GM19035 (cell line): ENCODE results near the gene GABARAPL2.
A peak's percentile ranks its signal among the peaks of the same experiment; 100 is the strongest.
"Not testable (repeated sequence)": the region's sequence is repeated elsewhere in the genome, so short reads cannot be mapped to it uniquely, and the experiment has no call there.

Experiments used
- ATAC-seq: cut with Tn5 transposase; IDR thresholded peaks from one replicate; pipeline ENCODE4 v1.9.1; 2021; ENCODE audit not compliant: unreplicated experiment

Gene GABARAPL2

GRCh38 chr16:75566040-75566757, at the start of gene GABARAPL2:
TSS of gene GABARAPL2 (plus strand) at chr16:75566379. CDS start at chr16:75566487, 108 bp downstream.
- peak; percentile 77 for ATAC-seq

DNA sequence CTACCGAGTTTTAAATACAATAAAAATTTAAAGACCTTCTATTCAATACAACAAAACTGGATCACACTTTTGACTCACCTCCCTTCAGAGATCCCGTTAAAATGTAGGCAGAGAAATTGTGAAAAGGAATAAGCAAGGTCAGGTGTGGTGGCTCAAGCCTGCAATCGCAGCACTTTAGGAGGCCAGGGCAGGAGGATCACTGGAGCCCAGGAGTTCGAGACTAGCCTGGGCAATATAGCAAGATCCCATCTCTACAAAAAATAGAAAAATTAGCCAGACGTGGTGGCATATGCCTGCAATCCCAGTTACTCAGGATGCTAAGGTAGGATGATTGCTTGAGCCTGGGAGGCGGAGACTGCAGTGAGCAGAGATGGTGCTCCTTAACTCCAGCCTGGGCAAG, 47.0 kb upstream of the GABARAPL2 start:
- ATAC-seq, result no peak

DNA sequence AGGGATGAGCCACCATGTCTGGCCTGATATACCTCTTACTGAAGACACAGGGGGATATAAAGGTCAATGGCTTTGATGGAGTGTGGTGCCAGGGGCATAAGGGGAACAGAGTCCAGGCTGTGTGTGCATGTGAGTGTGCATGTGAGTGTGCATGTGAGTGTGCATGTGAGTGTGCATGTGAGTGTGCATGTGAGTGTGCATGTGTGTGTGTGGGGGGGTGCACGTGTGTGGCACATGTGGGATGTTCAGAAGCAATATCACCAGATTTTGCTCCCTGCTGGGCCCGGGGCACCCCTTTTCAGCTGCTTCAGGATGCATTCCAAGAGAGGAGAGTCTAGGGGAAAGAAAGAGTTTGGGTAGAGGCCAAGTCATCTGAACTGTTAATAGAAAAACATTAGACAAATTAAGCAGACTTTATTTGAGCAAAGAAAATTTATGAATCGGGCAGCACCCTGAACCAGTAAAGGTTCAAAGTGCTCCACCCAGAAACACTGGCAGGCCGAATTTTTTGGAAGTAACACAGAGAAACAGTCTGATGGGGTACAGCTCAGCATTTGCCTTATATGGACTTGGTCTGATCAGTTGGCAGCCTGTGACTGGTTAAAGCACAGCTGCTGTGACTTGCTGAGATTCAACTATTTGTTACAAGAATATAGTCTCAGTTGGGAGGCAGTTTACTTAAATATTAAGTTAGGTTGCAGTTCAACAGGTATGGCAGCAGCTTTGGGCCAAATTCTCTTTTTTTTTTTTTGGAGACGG, 40.0 kb upstream of the GABARAPL2 start:
- ATAC-seq, result no peak

DNA sequence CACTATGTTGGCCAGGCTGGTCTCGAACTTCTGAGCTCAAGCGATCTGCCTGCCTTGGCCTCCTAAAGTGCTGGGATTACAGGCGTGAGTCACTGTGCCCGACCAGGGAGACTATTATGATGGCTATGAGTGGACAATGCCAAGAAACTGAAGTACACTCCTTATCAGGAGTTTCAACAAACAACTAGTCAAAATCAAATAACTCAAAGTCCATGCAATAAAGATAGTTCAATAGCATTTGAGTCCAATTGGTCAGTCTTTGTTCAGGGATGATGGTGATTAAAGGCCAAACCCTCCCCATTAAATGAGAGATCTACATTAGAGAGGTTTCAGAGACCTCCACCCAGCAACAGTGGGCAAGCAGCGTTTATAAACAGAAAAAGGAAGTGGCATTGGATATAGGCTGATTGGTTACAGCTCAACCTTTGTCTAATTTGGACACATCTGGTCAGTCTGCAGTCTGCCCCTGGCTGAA, 38.3 kb upstream of the GABARAPL2 start:
- no peak for ATAC-seq

GRCh38 chr16:75529056-75529905, 36.9 kb upstream of the GABARAPL2 start:
- no peak for ATAC-seq

- ATAC-seq, result no peak
These were observed 36.2 kb upstream of the GABARAPL2 start for GRCh38 chr16:75529959-75530358.

DNA sequence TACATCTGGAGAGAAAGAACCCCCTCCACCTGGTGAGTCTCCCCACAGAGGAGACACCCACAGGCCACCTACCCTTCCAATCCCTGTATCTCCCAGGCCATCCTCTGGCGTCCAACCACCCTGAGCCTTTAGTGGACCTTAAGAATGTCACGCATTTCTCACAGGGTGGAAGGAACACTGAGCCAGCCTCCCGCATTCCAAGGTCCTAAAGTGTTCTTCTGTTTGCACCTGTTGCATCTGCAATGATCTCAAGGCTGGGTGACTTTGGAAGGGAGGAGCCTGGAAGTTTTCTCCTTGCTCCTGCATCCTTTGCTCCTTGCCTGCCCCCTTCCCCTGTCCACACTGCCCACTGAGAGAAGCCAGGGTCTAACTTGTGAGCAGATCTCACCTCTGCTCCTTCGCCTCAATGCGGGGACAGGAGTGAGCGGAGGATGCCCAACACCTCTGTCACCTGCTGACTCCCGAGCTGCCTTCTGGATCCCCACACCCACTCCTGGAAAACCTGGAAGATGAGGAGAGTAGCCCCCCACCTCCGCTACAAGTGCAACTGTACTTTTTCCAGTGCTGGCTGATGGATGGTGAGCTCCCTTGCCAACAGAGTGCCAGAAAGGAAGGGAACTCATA, 33.9 kb upstream of the GABARAPL2 start:
- ATAC-seq, result no peak

DNA sequence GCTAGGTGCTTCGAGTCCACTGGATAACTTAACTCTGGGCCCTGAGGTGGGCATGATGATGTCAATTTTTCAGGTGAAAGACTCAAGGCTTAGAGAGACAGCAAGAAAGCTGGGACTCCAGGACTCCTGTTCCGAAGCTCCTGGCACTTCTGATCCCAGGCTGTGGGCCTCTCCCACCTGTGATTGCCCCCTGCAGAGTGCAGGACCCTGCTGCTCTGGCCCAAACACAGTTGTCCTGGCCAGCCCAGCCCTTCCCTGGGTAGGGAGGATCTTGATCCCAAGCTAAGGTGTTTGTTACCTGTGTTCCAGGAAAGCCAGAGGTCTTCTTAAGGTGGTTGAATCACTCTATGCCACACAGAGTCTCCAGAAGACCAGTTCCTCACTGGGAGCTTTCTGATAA, 33.4 kb upstream of the GABARAPL2 start:
- no peak for ATAC-seq

GRCh38 chr16:75534560-75535205, 31.5 kb upstream of the GABARAPL2 start:
- ATAC-seq, result no peak

DNA sequence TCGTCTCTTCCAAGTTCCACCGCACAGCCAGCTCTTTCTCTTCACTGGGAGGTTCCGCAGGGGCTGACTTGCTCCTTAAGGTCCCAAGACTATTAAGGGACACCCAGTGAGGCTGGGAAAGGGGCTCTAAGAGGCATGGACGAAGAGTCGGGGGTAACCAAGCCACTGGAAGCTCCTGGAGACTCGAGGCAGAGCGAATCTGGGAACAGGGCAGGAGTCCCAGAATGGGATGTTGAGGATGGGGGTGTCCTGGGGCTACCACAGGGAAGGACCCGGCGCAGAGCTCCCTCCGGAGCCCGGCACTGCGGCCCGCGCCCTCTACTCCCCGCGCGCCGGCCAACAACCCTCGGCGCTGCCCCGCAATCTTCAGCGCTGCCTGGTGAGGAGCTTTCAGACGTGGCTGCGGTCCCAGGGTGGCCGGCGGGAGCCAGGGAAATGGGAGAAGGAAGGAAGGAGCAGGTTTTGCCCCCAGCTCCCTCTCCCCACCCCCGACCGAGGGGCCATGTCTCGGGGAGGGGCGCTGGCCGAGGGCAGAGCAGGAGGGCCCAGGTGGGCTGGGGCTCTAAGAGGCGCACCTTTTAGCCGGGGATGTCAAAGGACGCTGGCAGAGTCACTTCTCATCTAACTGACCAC, 30.9 kb upstream of the GABARAPL2 start:
- no peak for ATAC-seq

DNA sequence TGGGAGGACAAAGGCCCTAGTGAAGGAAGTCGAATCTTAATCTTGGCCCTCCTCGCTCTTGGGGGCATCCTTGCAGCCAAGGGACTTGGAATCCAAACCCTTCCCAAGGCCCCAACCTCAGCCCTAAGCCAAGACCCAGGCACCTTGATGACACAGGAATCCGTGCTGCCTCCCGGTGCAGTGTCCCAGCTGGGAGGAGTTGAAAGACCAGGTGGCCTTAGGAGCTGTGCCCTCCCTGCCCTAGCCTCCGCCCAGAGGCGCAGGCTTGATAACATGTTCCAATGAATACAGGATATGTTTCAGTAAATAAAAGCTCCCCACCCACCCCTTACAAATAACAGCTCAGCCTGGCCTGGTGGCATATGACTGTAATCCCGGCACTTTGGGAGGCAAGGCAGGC, 30.3 kb upstream of the GABARAPL2 start, which contains the start of gene CHST5:
Gene CHST5 (minus strand): TSS at position 208 of the 400 bp plus-strand sequence. CDS start 5,724 bp downstream, outside the sequence.
- no peak for ATAC-seq

- ATAC-seq, result no peak
These were observed 28.4 kb upstream of the GABARAPL2 start for GRCh38 chr16:75537776-75538175.

DNA sequence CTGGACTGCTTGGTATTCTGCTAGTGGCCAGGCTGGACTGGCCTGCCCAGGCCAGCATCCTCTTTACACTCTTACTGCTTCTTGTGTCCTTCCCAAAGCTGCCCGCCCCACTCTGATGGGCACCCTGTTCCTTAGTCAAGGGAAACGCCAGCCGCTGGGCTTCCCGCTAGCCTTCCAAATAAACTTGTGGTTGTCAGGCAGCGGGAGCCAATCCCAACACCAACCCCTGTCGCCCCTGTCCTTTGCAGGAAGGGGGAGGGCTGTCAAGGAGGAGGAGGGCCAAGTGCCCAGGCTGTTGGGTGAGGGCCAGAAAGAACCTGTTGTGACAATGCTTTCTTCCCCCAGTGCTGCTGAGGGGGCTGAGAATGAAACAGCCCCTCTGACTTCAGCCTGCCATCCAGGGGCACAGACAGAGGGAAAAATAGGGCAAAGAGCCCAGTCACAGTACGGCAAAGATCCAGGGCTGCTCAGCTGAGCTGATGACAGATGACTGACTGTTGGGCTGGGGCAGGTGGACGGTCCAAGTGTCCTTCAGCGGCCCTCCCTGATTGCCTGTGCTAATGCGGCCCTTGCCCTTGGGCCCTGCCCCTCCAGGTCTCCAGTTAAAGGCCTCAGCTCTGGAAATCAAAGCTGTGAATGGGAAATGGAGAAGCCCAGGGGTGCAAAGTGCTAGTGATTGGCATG, 27.2 kb upstream of the GABARAPL2 start:
- ATAC-seq, result not testable (repeated sequence)

- no peak for ATAC-seq
These were observed 24.9 kb upstream of the GABARAPL2 start for GRCh38 chr16:75541236-75541635.

DNA sequence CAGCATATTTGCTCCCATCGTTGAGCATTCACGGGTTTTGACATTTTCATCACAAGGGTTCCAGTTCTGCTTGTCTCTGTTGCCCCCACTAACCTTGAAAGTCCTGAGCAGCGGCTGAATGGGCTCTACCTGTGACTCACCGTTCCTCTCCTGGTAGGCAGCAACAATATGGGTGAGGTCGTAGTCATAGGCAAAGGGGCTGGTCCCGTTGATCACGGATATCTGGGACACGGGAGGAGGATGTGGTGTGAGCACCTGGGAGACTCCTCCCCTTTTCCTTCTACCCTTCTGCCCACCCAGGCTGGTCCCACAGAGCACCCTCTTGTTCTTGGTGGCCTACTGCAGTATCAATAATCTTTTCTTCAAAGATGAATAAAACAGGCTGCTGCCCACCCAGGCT, 23.7 kb upstream of the GABARAPL2 start:
- ATAC-seq, result not testable (repeated sequence)

DNA sequence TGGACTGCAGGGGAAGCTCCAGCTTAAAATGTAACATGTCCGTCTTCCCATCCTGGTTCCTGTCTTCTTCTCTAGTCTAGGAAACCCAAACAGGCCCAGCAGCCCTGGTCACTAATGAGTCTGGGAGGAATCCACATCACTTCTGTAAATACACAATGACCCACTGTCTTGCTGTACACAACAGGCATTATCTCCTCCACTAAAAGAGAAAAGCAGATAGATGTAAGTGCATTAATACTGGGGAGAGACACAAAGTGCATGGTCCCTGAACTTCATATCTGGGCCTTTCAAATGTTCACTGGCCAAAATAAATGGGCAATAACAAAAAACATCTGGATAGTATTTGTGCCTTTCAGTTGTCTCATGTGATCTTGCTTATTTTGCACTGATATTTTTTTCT, 20.3 kb upstream of the GABARAPL2 start:
- ATAC-seq, result not testable (repeated sequence)

- ATAC-seq, result no peak
These were observed 19.9 kb upstream of the GABARAPL2 start for GRCh38 chr16:75546293-75546692.

GRCh38 chr16:75548456-75548855, 17.7 kb upstream of the GABARAPL2 start:
- not testable (repeated sequence) for ATAC-seq

DNA sequence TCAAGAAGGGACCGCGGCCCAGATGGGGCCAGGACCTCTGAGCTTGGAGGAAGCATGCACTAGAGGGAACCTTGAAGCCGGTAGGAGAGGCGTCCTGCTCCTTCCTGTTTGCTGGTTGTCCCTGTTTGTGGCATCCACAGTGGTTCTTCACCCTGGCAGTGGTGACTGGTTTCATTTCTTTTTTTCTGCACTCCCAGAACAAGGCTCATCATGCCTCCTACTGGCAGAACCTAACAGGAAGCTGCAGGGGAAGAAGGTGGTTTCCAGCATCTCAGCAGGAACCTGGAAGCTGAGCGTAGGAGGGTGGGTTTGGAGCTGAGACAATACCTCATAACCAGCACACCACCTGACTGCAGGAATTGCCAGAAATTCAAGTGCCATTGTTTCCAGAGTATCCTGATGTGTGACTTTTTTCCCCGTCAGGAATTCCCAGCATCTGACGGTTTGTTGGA, 15.9 kb upstream of the GABARAPL2 start:
- peak; percentile 68 for ATAC-seq
